GM18868 (cell line): Measurements from ENCODE around the gene PDCL2.

ENCODE experiments used
- ATAC-seq: cut with Tn5 transposase; IDR thresholded peaks from one replicate; pipeline ENCODE4 v1.9.1; 2021; ENCODE audit warnings: mild to moderate bottlenecking, moderate library complexity; ENCODE audit not compliant: unreplicated experiment

Gene PDCL2

GRCh38 chr4:55540271-55540670, 51.8 kb downstream of the PDCL2 start:
- no peak for ATAC-seq

- ATAC-seq: no peak
These were observed 52.4 kb downstream of the PDCL2 start for GRCh38 chr4:55539658-55540057.

GRCh38 chr4:55538531-55538930, 53.5 kb downstream of the PDCL2 start:
- ATAC-seq: no peak

- no peak for ATAC-seq
These were observed 57.7 kb downstream of the PDCL2 start for GRCh38 chr4:55534306-55534705.

GRCh38 chr4:55530691-55531090, 61.4 kb downstream of the PDCL2 start:
- no peak for ATAC-seq

DNA sequence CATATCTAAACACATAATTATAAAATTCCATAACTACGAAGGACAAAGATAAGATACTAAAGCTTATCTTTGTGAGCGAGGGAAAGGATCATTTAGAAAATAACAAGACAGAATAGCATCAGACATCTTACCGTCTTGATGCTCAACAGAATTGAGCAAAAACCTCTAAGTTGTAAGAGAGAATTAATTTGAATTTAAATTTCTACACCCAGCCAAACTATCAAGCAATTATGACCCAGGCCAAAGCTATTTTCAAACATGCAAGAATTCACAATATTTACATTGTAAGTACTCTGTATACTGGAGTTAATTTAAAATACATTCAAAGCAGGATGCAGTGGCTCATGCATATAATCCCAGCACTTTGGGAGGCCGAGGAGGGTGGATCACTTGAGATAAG, 61.9 kb downstream of the PDCL2 start:
- ATAC-seq: no peak

DNA sequence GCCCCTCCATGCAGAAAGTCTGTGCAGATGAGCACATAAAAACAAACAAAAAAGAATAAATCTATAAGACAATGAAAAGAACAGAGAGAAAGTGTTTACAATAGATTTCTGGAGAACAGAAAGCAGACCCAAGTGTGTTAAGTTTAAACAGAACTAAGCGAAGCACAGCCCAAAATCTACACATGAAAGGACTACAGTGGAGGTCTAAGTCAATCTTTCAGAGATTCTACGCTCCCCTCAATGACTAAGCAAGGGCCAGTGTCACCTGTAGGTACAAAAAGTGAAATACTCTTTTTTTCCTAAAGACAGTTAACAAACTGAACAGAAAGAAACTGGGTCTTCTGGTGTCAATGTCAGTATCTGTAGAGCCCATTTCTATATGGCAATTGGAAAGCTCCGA, 63.6 kb downstream of the PDCL2 start:
- ATAC-seq: no peak

DNA sequence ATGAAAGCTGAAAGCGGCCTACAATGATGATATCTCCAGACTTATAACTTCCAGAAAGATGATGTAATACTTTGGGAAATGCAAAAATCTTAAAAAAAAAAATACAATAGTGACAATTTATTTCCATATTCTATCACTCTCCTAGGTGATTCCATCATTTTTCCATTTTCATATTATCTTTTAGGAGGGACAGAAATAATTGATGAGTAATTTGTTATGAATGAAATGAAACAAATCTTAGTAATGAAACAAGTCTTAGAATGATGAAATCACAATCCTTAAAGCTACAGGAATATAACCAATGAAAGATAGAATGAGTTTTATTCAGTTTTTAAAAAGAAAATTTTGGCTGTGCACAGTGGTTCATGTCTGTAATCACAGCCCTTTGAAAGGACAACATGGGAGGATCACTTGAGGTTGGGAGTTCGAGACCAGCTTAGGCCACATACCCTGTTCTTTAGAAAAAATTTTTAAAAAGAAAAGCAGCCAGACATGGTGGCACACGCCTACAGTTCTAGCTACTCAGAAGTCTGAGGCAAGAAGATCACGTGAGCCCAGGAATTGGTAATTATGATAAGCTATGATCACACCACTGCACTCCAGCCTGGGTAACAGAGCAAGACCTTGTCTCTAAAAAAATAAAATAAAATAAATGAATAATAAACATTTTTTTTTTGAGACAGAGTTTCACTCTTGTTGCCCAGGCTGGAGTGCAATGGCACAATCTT, 67.0 kb downstream of the PDCL2 start:
- no peak for ATAC-seq

- ATAC-seq: no peak
These were observed 73.6 kb downstream of the PDCL2 start for GRCh38 chr4:55518442-55518841.

GRCh38 chr4:55517526-55518229, 74.4 kb downstream of the PDCL2 start:
- ATAC-seq: peak; percentile 87

DNA sequence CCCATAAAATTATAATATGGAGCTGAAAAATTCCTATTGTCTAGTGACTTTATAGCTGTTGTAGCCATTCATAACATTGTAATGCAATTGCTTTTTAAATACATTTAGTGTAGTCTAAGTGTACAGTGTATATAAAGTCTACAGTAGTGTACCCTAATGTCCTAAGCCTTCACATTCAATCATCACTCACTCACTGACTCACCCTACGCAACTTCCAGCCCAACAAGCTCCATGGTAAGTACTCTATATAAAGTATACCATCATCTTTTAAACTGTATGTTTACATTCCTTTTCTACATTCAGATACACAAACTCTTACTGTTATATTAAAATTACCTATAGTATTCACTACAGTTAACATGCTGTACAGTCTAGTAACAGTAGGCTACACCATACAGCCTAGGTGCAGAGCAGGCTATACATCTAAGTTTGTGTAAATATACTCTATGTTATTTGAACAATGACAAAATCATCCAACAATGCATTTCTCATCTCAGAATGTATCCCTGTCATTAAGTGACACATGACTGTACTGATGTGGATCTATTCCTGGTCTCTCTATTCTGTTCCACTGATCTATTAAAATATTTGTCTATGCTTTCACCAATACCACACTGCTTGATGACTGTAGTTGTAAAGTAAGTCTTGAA, 79.0 kb downstream of the PDCL2 start:
- no peak for ATAC-seq

GRCh38 chr4:55512077-55512476, 80.0 kb downstream of the PDCL2 start:
- ATAC-seq: no peak

GRCh38 chr4:55510685-55511084, 81.4 kb downstream of the PDCL2 start:
- ATAC-seq: peak; percentile 38

DNA sequence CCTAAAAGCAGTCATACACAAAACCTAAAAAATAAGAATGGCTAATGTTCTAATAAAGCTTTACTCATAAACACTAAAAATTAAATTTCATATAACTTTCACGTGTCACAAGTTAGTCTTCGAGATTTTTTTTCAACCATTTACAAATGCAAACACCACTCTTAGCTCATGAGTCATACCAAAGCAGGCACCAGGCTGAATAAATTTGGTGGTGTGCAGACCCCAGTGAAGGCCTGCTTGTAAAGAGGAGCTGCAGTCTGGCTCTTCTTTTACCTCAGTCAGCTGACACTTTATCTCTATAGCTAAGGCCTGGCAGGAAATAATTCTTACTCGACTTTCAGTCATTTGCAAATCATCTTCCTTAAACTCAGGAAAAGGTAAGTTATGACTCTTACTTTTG, 82.8 kb downstream of the PDCL2 start:
- ATAC-seq: no peak

GRCh38 chr4:55507612-55508011, 84.4 kb downstream of the PDCL2 start:
- ATAC-seq: no peak
